Measurements from ENCODE around the gene EEFSEC.

GRCh38 chr3:128180436-128180835 lies 27.2 kb downstream of the EEFSEC start:
- TF ChIP-seq CTCF (conservative IDR thresholded peaks at IDR 0.05) (no peak), ZFX (IDR thresholded peaks at IDR 0.05) (no peak)
